ENCODE results near the gene MLLT11. TPM values are rescaled to one million over a fixed set of nuclear protein-coding genes. Genes with fewer than 3 reads are reported as not detected.

Gene MLLT11
- total and polyA plus RNA-seq, 11 donors, result 4.8 to 54.1 (median 20.5) TPM

DNA sequence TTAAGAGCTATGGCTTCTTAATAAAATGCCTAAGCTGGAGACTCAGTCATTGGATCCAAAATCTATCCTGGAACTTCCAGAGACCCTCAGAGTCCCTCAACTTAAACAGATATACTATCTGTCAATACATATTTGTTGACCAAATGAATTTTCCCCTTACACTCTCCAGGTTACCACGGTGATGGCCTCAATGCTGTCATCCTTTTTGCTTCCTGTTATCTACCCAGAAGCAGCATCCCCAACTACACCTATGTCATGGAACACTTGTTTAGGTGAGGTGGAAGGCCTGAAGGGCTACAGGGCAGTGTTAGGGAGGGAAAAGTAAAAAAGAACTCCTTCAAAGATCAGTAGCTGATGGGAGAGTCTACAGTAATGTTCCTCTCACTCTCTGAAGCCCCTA is 17.0 kb upstream of the MLLT11 start:
- no peaks in the 10 kb centered on the region for H3K9me3 ChIP-seq
- ATAC-seq (no peak), DNase-seq (no peak)
- no peak overlapping the region for H3K4me3 ChIP-seq
- no peaks in the 10 kb centered on the region for H3K27me3 ChIP-seq
- WGBS, 4 donors, result 81 to 100% (median 95%) methylated on average over 1 of the region's 1 CpG
- peaks cover 0 to 14% (median 7%) of the 10 kb centered on the region in 12 donors for H3K4me1 ChIP-seq
- TF ChIP-seq POLR2A (IDR thresholded peaks at IDR 0.05), result no peak
- TF ChIP-seq, protein P1, sequence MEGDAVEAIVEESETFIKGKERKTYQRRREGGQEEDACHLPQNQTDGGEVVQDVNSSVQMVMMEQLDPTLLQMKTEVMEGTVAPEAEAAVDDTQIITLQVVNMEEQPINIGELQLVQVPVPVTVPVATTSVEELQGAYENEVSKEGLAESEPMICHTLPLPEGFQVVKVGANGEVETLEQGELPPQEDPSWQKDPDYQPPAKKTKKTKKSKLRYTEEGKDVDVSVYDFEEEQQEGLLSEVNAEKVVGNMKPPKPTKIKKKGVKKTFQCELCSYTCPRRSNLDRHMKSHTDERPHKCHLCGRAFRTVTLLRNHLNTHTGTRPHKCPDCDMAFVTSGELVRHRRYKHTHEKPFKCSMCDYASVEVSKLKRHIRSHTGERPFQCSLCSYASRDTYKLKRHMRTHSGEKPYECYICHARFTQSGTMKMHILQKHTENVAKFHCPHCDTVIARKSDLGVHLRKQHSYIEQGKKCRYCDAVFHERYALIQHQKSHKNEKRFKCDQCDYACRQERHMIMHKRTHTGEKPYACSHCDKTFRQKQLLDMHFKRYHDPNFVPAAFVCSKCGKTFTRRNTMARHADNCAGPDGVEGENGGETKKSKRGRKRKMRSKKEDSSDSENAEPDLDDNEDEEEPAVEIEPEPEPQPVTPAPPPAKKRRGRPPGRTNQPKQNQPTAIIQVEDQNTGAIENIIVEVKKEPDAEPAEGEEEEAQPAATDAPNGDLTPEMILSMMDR (IDR thresholded peaks at IDR 0.05), result no peak
- H3K36me3 ChIP-seq, result peaks cover 0 to 12% (median 0%) of the 10 kb centered on the region in 9 donors
- intact Hi-C loops (cut with DNase I), result no loop called here
- no peak overlapping the region for H3K27ac ChIP-seq

DNA sequence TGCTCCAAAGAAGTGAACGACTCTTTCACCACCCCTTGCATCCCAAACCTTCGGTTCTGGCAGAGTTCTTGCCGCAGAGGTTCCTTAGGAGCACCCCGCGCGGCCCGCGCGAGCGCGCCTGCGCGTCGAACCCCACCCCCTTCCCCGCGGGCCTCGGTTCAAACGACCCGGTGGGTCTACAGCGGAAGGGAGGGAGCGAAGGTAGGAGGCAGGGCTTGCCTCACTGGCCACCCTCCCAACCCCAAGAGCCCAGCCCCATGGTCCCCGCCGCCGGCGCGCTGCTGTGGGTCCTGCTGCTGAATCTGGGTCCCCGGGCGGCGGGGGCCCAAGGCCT is 12.6 kb upstream of the MLLT11 start, which contains the start of gene C1orf56:
Gene C1orf56, plus strand, starts transcription at position 161 of the 334 bp plus-strand sequence. Its CDS starts 97 bp downstream, at position 258.
- Histone ChIP-seq H3K27ac (peak within 1 kb of the TSS; percentile 53 to 95 (median 90)), H3K9me3 (no peaks in the 10 kb centered on the region), H3K4me3 (peak within 1 kb of the TSS; percentile 60 to 87 (median 77)), H3K4me1 (peaks cover 0 to 42% (median 19%) of the 10 kb centered on the region in 12 donors), H3K27me3 (no peaks in the 10 kb centered on the region), H3K36me3 (peaks cover 0 to 39% (median 20%) of the 10 kb centered on the region in 9 donors)
- TF ChIP-seq, protein P1 (IDR thresholded peaks at IDR 0.05), result no peak
- TF ChIP-seq POLR2A (IDR thresholded peaks at IDR 0.05), result peak; percentile 8 to 69
- DNase-seq, result peak; percentile 67 to 85 (median 74)
- peak; percentile 67 to 85 (median 84) for ATAC-seq
- WGBS, 4 donors, result 0 to 4% (median 0%) methylated on average over 3 to 29 of the region's 29 CpGs
- intact Hi-C loops (cut with DNase I), result loop anchor here in 1 of 10 donors (5.0 kb wide), 1 partner anchor 40 kb away; the partner anchor contains the start of genes MINDY1 and PRUNE1

DNA sequence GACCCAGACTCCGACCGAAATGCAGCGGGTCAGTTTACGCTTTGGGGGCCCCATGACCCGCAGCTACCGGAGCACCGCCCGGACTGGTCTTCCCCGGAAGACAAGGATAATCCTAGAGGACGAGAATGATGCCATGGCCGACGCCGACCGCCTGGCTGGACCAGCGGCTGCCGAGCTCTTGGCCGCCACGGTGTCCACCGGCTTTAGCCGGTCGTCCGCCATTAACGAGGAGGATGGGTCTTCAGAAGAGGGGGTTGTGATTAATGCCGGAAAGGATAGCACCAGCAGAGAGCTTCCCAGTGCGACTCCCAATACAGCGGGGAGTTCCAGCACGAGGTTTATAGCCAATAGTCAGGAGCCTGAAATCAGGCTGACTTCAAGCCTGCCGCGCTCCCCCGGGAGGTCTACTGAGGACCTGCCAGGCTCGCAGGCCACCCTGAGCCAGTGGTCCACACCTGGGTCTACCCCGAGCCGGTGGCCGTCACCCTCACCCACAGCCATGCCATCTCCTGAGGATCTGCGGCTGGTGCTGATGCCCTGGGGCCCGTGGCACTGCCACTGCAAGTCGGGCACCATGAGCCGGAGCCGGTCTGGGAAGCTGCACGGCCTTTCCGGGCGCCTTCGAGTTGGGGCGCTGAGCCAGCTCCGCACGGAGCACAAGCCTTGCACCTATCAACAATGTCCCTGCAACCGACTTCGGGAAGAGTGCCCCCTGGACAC is 12.1 kb upstream of the MLLT11 start:
- no peak for TF ChIP-seq POLR2A (IDR thresholded peaks at IDR 0.05)
- TF ChIP-seq, protein P1 (IDR thresholded peaks at IDR 0.05), result peak in 8 of 12 donors; percentile 30 to 65 (median 50)
- peak; percentile 72 to 84 (median 79) for DNase-seq
- Histone ChIP-seq H3K27me3 (no peaks in the 10 kb centered on the region), H3K27ac (peak overlapping the region; percentile 53 to 95 (median 90)), H3K4me3 (peak overlapping the region; percentile 60 to 87 (median 77)), H3K36me3 (peaks cover 0 to 40% (median 23%) of the 10 kb centered on the region in 9 donors), H3K4me1 (peaks cover 0 to 42% (median 19%) of the 10 kb centered on the region in 12 donors), H3K9me3 (no peaks in the 10 kb centered on the region)
- WGBS, 4 donors, result 0% methylated on average over 1 to 48 of the region's 48 CpGs
- ATAC-seq, result peak; percentile 70 to 86 (median 84)
- intact Hi-C loops (cut with DNase I), result loop anchor here in 3 of 10 donors (1.0 to 5.0 kb wide), 3 partner anchors 24 to 41 kb away; partner anchors contain the start of genes MINDY1 (in 1 of the 3) and PRUNE1 (in 1 of the 3)

DNA sequence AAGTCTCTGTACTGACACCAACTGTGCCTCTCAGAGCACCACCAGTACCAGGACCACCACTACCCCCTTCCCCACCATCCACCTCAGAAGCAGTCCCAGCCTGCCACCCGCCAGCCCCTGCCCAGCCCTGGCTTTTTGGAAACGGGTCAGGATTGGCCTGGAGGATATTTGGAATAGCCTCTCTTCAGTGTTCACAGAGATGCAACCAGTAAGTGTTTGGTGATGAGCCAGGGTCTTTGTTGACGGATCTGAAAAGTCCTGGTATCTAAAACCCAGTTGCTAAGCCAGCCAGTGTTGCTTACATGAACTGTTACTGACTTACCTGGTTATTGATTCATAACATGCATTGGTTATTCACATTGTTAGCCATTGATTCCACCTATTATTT is 11.6 kb upstream of the MLLT11 start:
- 6 to 20% (median 11%) methylated on average over 3 of the region's 3 CpGs for WGBS, 4 donors
- TF ChIP-seq POLR2A (IDR thresholded peaks at IDR 0.05), result peak in 1 of 2 donors; percentile 42
- TF ChIP-seq, protein P1 (IDR thresholded peaks at IDR 0.05), result peak in 4 of 12 donors; percentile 45 to 54 (median 50)

More for the DNA sequence above, 11.6 kb upstream of the MLLT11 start:
- ATAC-seq, result no peak
- Histone ChIP-seq H3K4me1 (peaks cover 0 to 42% (median 19%) of the 10 kb centered on the region in 12 donors), H3K36me3 (peaks cover 2 to 42% (median 24%) of the 10 kb centered on the region in 9 donors), H3K27me3 (no peaks in the 10 kb centered on the region), H3K4me3 (peak overlapping the region; percentile 60 to 87 (median 77)), H3K9me3 (no peaks in the 10 kb centered on the region), H3K27ac (peak overlapping the region; percentile 53 to 95 (median 90))
- intact Hi-C loops (cut with DNase I), result loop anchor here in 3 of 10 donors (1.0 to 5.0 kb wide), 3 partner anchors 24 to 41 kb away; partner anchors contain the start of genes MINDY1 (in 1 of the 3) and PRUNE1 (in 1 of the 3)
- DNase-seq, result no peak

Measured in heart left ventricle (tissue), 16 donors.